Loucy (cell line): ENCODE data around the gene IKBIP.

Experiments
- H2AFZ ChIP-seq: fragments of 200-600 bp; sonication (generic); 2 replicates; pipeline ENCODE4 v1.6.0; 2016; ENCODE audit warnings: antibody characterized with exemption, mild to moderate bottlenecking, low read length, moderate library complexity
- H3F3A ChIP-seq: fragments of 200-600 bp; 2 replicates; pipeline ENCODE4 v1.6.0; 2016; ENCODE audit warnings: antibody characterized with exemption, low read depth, mild to moderate bottlenecking
- H3K27me3 ChIP-seq: fragments of 200-600 bp; sonication (generic); 2 replicates; pipeline ENCODE4 v1.6.1; 2014; ENCODE audit warnings: low read length, mild to moderate bottlenecking; ENCODE audit not compliant: insufficient read depth, poor library complexity, severe bottlenecking
- H3K36me3 ChIP-seq: fragments of 200-600 bp; sonication (generic); 2 replicates; pipeline ENCODE4 v1.6.1; 2016; ENCODE audit warnings: low read length; ENCODE audit not compliant: insufficient read depth
- H3K4me1 ChIP-seq: fragments of 200-600 bp; sonication (generic); 2 replicates; pipeline ENCODE4 v1.5.1; 2014; ENCODE audit warnings: low read length, mild to moderate bottlenecking; ENCODE audit not compliant: insufficient read depth, poor library complexity, severe bottlenecking
- H3K4me2 ChIP-seq: fragments of 200-600 bp; sonication (generic); 2 replicates; pipeline ENCODE4 v1.6.0; 2014; ENCODE audit warnings: antibody characterized with exemption, low read length, low read depth, mild to moderate bottlenecking; ENCODE audit not compliant: poor library complexity, severe bottlenecking
- H3K4me3 ChIP-seq: fragments of 200-600 bp; sonication (generic); 2 replicates; pipeline ENCODE4 v1.5.1; 2014; ENCODE audit warnings: low read length, mild to moderate bottlenecking, mixed read lengths; ENCODE audit not compliant: poor library complexity, severe bottlenecking
- H3K79me2 ChIP-seq: fragments of 200-600 bp; sonication (generic); 2 replicates; pipeline ENCODE4 v1.6.1; 2014; ENCODE audit warnings: low read length; ENCODE audit not compliant: insufficient read depth
- H3K9ac ChIP-seq: fragments of 200-600 bp; sonication (generic); 2 replicates; pipeline ENCODE4 v1.6.0; 2014; ENCODE audit warnings: mild to moderate bottlenecking, low read depth, low read length, moderate library complexity; ENCODE audit not compliant: poor library complexity, severe bottlenecking
- H3K9me2 ChIP-seq: fragments of 200-600 bp; sonication (generic); replicated peaks from 2 replicates; pipeline ENCODE4 v1.6.1; 2016; ENCODE audit warnings: low read depth, low read length, mixed read lengths
- H3K9me3 ChIP-seq: fragments of 200-600 bp; sonication (generic); 2 replicates; pipeline ENCODE4 v1.6.1; 2014; ENCODE audit warnings: mild to moderate bottlenecking, antibody characterized with exemption, low read length, low read depth; ENCODE audit not compliant: insufficient read depth
- H4K20me1 ChIP-seq: fragments of 200-600 bp; sonication (generic); 2 replicates; pipeline ENCODE4 v1.6.0; 2014; ENCODE audit warnings: antibody characterized with exemption, low read length, mild to moderate bottlenecking; ENCODE audit not compliant: insufficient read depth, poor library complexity, severe bottlenecking
- CTCF ChIP-seq: fragments of 200-600 bp; sonication (generic); conservative IDR thresholded peaks from 2 replicates; pipeline ENCODE4 v1.5.1; 2014; ENCODE audit warnings: mild to moderate bottlenecking, antibody characterized with exemption, low read length
- EZH2phosphoT487 ChIP-seq: fragments of 200-600 bp; IDR thresholded peaks from 2 replicates; pipeline ENCODE4 v1.6.1; 2018; ENCODE audit warnings: antibody characterized with exemption, mild to moderate bottlenecking, moderate library complexity, borderline replicate concordance

Gene IKBIP

DNA sequence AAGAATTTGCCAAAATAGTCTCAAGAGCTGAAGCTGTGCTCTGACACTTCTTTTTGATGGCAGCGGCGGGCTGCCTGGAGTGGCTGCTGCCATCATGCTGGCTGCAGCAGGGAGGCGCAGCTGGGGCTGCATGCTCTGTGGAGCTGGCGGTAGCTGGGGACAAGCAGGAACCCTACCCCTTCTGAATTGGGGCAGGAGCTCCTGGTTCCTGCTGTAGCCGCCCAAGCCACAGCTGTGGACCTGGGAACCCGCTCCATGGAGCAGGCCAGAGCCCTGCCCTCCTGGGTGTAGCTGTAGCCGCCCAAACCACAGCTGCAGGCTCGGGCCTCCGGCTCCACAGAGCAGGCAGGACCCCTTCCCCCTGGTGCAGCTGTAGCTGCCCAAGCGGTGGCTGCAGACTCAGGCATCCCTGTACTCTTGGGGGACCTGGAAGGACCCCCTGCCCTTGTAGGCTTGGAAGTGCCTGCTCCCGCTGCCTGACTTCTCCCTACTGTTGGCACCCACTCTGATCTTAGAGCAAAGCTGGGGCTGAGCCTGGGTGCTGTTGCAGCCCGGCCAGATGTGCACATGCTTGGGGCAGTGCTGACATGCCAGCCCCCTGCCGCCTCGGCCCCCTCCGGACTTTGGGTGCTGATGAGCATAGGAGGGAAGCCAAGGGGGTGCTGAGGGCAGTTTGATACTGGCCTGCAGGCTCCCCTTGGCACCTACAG lies 33.8 kb upstream of the IKBIP start:
- H3K4me1 ChIP-seq = no peaks in the 10 kb centered on the region
- TF ChIP-seq EZH2phosphoT487 = no peak
- TF ChIP-seq CTCF = no peak
- no peak overlapping the region for H3K4me3 ChIP-seq
- H3K36me3 ChIP-seq = peaks cover 43% of the 10 kb centered on the region; the same call in 1 of the 2 replicates
- H2AFZ ChIP-seq = no peak overlapping the region
- H3K4me2 ChIP-seq = no peak overlapping the region
- no peaks in the 10 kb centered on the region for H3K79me2 ChIP-seq
- H3F3A ChIP-seq = no peaks in the 10 kb centered on the region
- no peaks in the 10 kb centered on the region for H3K27me3 ChIP-seq
- H4K20me1 ChIP-seq = no peaks in the 10 kb centered on the region
- no peaks in the 10 kb centered on the region for H3K9me3 ChIP-seq
- no peaks in the 10 kb centered on the region for H3K9me2 ChIP-seq
- H3K9ac ChIP-seq = no peak overlapping the region

- Histone ChIP-seq H3K4me3 (no peak overlapping the region), H3K36me3 (peaks cover 22% of the 10 kb centered on the region; the same call in 1 of the 2 replicates), H3K9me2 (no peaks in the 10 kb centered on the region), H3K9me3 (no peaks in the 10 kb centered on the region), H4K20me1 (no peaks in the 10 kb centered on the region), H3K4me1 (no peaks in the 10 kb centered on the region), H3K4me2 (no peak overlapping the region), H3F3A (no peaks in the 10 kb centered on the region), H3K79me2 (no peaks in the 10 kb centered on the region), H3K27me3 (no peaks in the 10 kb centered on the region), H2AFZ (no peak overlapping the region), H3K9ac (no peak overlapping the region)
- no peak for TF ChIP-seq CTCF
- no peak for TF ChIP-seq EZH2phosphoT487
These were observed 30.3 kb upstream of the IKBIP start for GRCh38 chr12:98674841-98675240.

DNA sequence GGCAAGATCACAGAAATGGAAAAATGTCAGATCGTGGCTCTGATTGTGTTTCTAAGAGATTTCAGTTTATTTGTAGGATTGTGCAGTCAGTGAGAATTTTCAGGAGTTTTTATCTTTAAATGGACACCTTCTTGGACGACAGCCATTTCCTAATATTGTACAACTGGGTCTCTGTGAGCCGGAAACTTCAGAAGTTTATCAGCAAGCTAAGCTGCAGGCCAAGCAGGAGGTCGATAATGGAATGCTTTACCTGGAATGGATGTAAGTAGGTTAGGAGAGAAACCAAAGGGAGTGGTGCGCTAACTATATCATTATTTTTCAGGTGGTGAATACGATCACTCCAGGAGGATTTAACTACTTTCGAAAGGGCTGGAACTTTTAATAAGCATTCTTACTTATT lies 26.9 kb upstream of the IKBIP start:
- Histone ChIP-seq H3K79me2 (no peaks in the 10 kb centered on the region), H3K9me2 (no peaks in the 10 kb centered on the region), H3K9me3 (no peaks in the 10 kb centered on the region), H3K9ac (no peak overlapping the region), H2AFZ (no peak overlapping the region), H3K4me1 (no peaks in the 10 kb centered on the region), H3K4me3 (no peak overlapping the region), H4K20me1 (no peaks in the 10 kb centered on the region), H3K27me3 (no peaks in the 10 kb centered on the region), H3F3A (no peaks in the 10 kb centered on the region), H3K36me3 (peaks cover 28% of the 10 kb centered on the region; the same call in 1 of the 2 replicates), H3K4me2 (no peak overlapping the region)
- TF ChIP-seq CTCF (no peak), EZH2phosphoT487 (no peak)
